Fibroblast of lung (primary cell): ENCODE results near the gene CARD10.

Source experiments
- EZH2 ChIP-seq: IDR thresholded peaks from 2 replicates; pipeline ENCODE4 v1.5.1; 2012; ENCODE audit warnings: low read length, control low read depth, mild to moderate bottlenecking; ENCODE audit errors: missing control alignments
- TF ChIP-seq, protein P1 (sequence below), 2 donors: IDR thresholded peaks in 1 of 2; conservative IDR thresholded peaks in 1 of 2; 1 replicate in 1 of 2; 2 replicates in 1 of 2; pipeline ENCODE4 v1.5.1; 2011 to 2012; ENCODE audit warnings: low read length in 2 of 2, control low read depth in 1 of 2, inconsistent platforms in 1 of 2, low read depth in 1 of 2, mild to moderate bottlenecking in 1 of 2

GRCh38 chr22:37534445-37534844 lies 15.2 kb upstream of the CARD10 start:
- TF ChIP-seq, protein P1, sequence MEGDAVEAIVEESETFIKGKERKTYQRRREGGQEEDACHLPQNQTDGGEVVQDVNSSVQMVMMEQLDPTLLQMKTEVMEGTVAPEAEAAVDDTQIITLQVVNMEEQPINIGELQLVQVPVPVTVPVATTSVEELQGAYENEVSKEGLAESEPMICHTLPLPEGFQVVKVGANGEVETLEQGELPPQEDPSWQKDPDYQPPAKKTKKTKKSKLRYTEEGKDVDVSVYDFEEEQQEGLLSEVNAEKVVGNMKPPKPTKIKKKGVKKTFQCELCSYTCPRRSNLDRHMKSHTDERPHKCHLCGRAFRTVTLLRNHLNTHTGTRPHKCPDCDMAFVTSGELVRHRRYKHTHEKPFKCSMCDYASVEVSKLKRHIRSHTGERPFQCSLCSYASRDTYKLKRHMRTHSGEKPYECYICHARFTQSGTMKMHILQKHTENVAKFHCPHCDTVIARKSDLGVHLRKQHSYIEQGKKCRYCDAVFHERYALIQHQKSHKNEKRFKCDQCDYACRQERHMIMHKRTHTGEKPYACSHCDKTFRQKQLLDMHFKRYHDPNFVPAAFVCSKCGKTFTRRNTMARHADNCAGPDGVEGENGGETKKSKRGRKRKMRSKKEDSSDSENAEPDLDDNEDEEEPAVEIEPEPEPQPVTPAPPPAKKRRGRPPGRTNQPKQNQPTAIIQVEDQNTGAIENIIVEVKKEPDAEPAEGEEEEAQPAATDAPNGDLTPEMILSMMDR (conservative IDR thresholded peaks at IDR 0.05 in 1 of 2, IDR thresholded peaks at IDR 0.05 in 1 of 2; ENCODE audit: low read depth in 1 of 2, low read length in 2 of 2) = no peak
- TF ChIP-seq EZH2 = no peak
